IMR-90 (cell line): ENCODE data around the gene ATP2B2. TPM values are rescaled to one million over a fixed set of nuclear protein-coding genes. Genes with fewer than 3 reads are reported as not detected.

Experiments
- ATAC-seq: fragments of 200-7000 bp; cut with Tn5 transposase; 2 replicates; pipeline ENCODE4 v1.9.1; 2020; ENCODE audit warnings: low read depth, mild to moderate bottlenecking, moderate library complexity
- BruUV-seq: library from RNA; stranded (reverse); fragments of 400-500 nt; replicated peaks from 2 replicates; lab custom pipeline; 2021; lab: Mats Ljungman, UMichigan
- CTCF ChIA-PET: fragments of 300-600 bp; formaldehyde crosslinking; extraction: SDS; loops from one replicate; lab custom pipeline; 2021; ENCODE audit warnings: antibody characterized with exemption; lab: Yijun Ruan, JAX
- POLR2A ChIA-PET: fragments of 300-600 bp; sonication (Branson Sonifier 250); formaldehyde crosslinking; loops from one replicate; lab custom pipeline; 2022; ENCODE audit warnings: antibody characterized with exemption; ENCODE audit not compliant: unreplicated experiment; lab: Charles Lee
- DNase-seq: peaks from one replicate; pipeline ENCODE4 v3.0.0; 2013
- H2AFZ ChIP-seq: replicated peaks from 2 replicates; pipeline ENCODE3; 2013; ENCODE audit warnings: low read length, mild to moderate bottlenecking; ENCODE audit not compliant: poor library complexity
- H2AK5ac ChIP-seq: 2 replicates; pipeline ENCODE4 v1.6.1; 2013; ENCODE audit warnings: low read depth, low read length, inconsistent platforms
- H2AK9ac ChIP-seq: replicated peaks from 2 replicates; pipeline ENCODE3; 2013; ENCODE audit warnings: mild to moderate bottlenecking, low read depth, low read length, moderate library complexity; ENCODE audit not compliant: poor library complexity
- H2BK120ac ChIP-seq: 2 replicates; pipeline ENCODE4 v1.6.1; 2013; ENCODE audit warnings: low read depth, low read length, inconsistent platforms
- H2BK15ac ChIP-seq: 3 replicates; pipeline ENCODE4 v1.6.1; 2013; ENCODE audit warnings: low read depth, low read length, inconsistent platforms
- H2BK20ac ChIP-seq: 2 replicates; pipeline ENCODE4 v1.6.1; 2013; ENCODE audit warnings: low read depth, mild to moderate bottlenecking, inconsistent platforms, low read length, moderate library complexity
- H2BK5ac ChIP-seq: 2 replicates; pipeline ENCODE4 v1.6.1; 2013; ENCODE audit warnings: mild to moderate bottlenecking, low read depth, low read length, inconsistent platforms; ENCODE audit not compliant: poor library complexity, severe bottlenecking
- H3K14ac ChIP-seq: replicated peaks from 2 replicates; pipeline ENCODE4 v1.6.1; 2013; ENCODE audit warnings: low read depth, low read length, inconsistent platforms
- H3K18ac ChIP-seq: 2 replicates; pipeline ENCODE4 v1.6.1; 2013; ENCODE audit warnings: low read depth, low read length, control low read depth
- H3K23ac ChIP-seq: 2 replicates; pipeline ENCODE4 v1.6.1; 2013; ENCODE audit warnings: low read depth, low read length, inconsistent platforms
- H3K27ac ChIP-seq: 2 replicates; pipeline ENCODE4 v1.5.1; 2013; ENCODE audit warnings: mild to moderate bottlenecking, control low read depth, low read length; ENCODE audit not compliant: insufficient read depth
- H3K27me3 ChIP-seq: 2 replicates; pipeline ENCODE4 v1.6.1; 2013; ENCODE audit warnings: low read length; ENCODE audit not compliant: control insufficient read depth, insufficient read depth
- H3K36me3 ChIP-seq: 2 replicates; pipeline ENCODE4 v1.6.1; 2013; ENCODE audit warnings: low read length, mixed read lengths; ENCODE audit not compliant: control insufficient read depth, insufficient read depth
- H3K4ac ChIP-seq: 2 replicates; pipeline ENCODE4 v1.6.1; 2013; ENCODE audit warnings: low read depth, low read length, inconsistent platforms
- H3K4me1 ChIP-seq: 2 replicates; pipeline ENCODE4 v1.6.1; 2013; ENCODE audit warnings: low read length, mixed read lengths; ENCODE audit not compliant: control insufficient read depth, insufficient read depth
- H3K4me2 ChIP-seq: 2 replicates; pipeline ENCODE4 v1.6.1; 2013; ENCODE audit warnings: low read depth, mild to moderate bottlenecking, control low read depth, low read length, moderate library complexity
- H3K4me3 ChIP-seq: 2 replicates; pipeline ENCODE4 v1.5.1; 2013; ENCODE audit warnings: low read depth, mild to moderate bottlenecking, control low read depth, low read length, moderate library complexity; ENCODE audit not compliant: insufficient read depth
- H3K56ac ChIP-seq: 2 replicates; pipeline ENCODE4 v1.6.1; 2013; ENCODE audit warnings: low read length, inconsistent platforms; ENCODE audit not compliant: insufficient read depth; ENCODE audit errors: extremely low read depth
- H3K79me1 ChIP-seq, 2 experiments: 2 replicates each; pipeline ENCODE4 v1.6.1; 2013; ENCODE audit warnings: low read length in 2 of 2, inconsistent platforms in 1 of 2, low read depth in 1 of 2
- H3K9ac ChIP-seq: 2 replicates; pipeline ENCODE4 v1.6.1; 2013; ENCODE audit warnings: low read depth, low read length, control low read depth
- H3K9me1 ChIP-seq: 2 replicates; pipeline ENCODE4 v1.6.1; 2013; ENCODE audit warnings: low read length, inconsistent platforms; ENCODE audit not compliant: insufficient read depth
- H3K9me3 ChIP-seq: 2 replicates; pipeline ENCODE4 v1.6.1; 2013; ENCODE audit warnings: low read length; ENCODE audit not compliant: control insufficient read depth, insufficient read depth
- H4K20me1 ChIP-seq: 2 replicates; pipeline ENCODE4 v1.6.1; 2013; ENCODE audit warnings: low read length, inconsistent platforms; ENCODE audit not compliant: insufficient read depth
- H4K5ac ChIP-seq: 2 replicates; pipeline ENCODE4 v1.6.1; 2013; ENCODE audit warnings: mild to moderate bottlenecking, low read depth, low read length, control low read depth
- H4K8ac ChIP-seq, 2 experiments: 2 replicates each; pipeline ENCODE4 v1.6.1; 2013; ENCODE audit warnings: low read depth in 2 of 2, low read length in 2 of 2, control low read depth in 1 of 2, inconsistent platforms in 1 of 2
- H4K91ac ChIP-seq: 2 replicates; pipeline ENCODE4 v1.6.1; 2013; ENCODE audit warnings: low read depth, low read length, inconsistent platforms; ENCODE audit not compliant: insufficient read depth
- BHLHE40 ChIP-seq: fragments of 150-350 bp; IDR thresholded peaks from 2 replicates; pipeline ENCODE4 v1.6.1; 2016; ENCODE audit warnings: mild to moderate bottlenecking, low read depth, low read length
- CEBPB ChIP-seq: IDR thresholded peaks from 2 replicates; pipeline ENCODE4 v1.6.1; 2012; ENCODE audit warnings: low read depth, low read length, improper control_type of control experiment
- CHD1 ChIP-seq: IDR thresholded peaks from 2 replicates; pipeline ENCODE4 v1.6.1; 2012; ENCODE audit warnings: low read depth, low read length, improper control_type of control experiment
- MAFK ChIP-seq: IDR thresholded peaks from 2 replicates; pipeline ENCODE4 v1.6.1; 2012; ENCODE audit warnings: low read depth, low read length, improper control_type of control experiment
- MAZ ChIP-seq: IDR thresholded peaks from 2 replicates; pipeline ENCODE4 v1.6.1; 2012; ENCODE audit warnings: low read depth, mild to moderate bottlenecking, low read length, improper control_type of control experiment, moderate library complexity, borderline replicate concordance
- MXI1 ChIP-seq: IDR thresholded peaks from 2 replicates; pipeline ENCODE4 v1.6.1; 2012; ENCODE audit warnings: low read depth, mild to moderate bottlenecking, low read length, moderate library complexity, borderline replicate concordance
- NFE2L2 ChIP-seq: fragments of 150-350 bp; IDR thresholded peaks from 2 replicates; pipeline ENCODE4 v1.6.1; 2016; ENCODE audit warnings: low read depth, mild to moderate bottlenecking, low read length
- POLR2A ChIP-seq: IDR thresholded peaks from 2 replicates; pipeline ENCODE4 v1.6.1; 2012; ENCODE audit warnings: mild to moderate bottlenecking, low read depth, low read length
- RAD21 ChIP-seq: IDR thresholded peaks from 2 replicates; pipeline ENCODE4 v1.6.1; 2012; ENCODE audit warnings: low read length, improper control_type of control experiment
- RCOR1 ChIP-seq: IDR thresholded peaks from 2 replicates; pipeline ENCODE4 v1.6.1; 2012; ENCODE audit warnings: mild to moderate bottlenecking, low read length, improper control_type of control experiment; ENCODE audit not compliant: insufficient replicate concordance
- RFX5 ChIP-seq: IDR thresholded peaks from 2 replicates; pipeline ENCODE4 v1.8.0; 2012; ENCODE audit warnings: low read depth, mild to moderate bottlenecking, low read length, moderate library complexity
- SMC3 ChIP-seq: fragments of 150-350 bp; IDR thresholded peaks from 2 replicates; pipeline ENCODE4 v1.6.1; 2016; ENCODE audit warnings: low read depth, mild to moderate bottlenecking, antibody characterized with exemption, low read length, moderate library complexity
- WGBS, 2 experiments: methylation state at CpG; one replicate each; pipeline versions ENCODE4 v1.1.5 to v1.1.7; 2013; ENCODE audit warnings: missing lambda C conversion rate in 2 of 2; ENCODE audit not compliant: insufficient read length in 1 of 2; ENCODE audit errors: extremely low coverage in 2 of 2; 5-methylcytosine and 5-hydroxymethylcytosine counted together
- dilution Hi-C: fragments of 300-500 bp; cut with HindIII; formaldehyde crosslinking; loops from one replicate; pipeline ENCODE4 v1.14.3; 2018; ENCODE audit warnings: low sequenced_read_pairs; ENCODE audit not compliant: unreplicated experiment
- in situ Hi-C: fragments of 300-500 bp; cut with MboI; formaldehyde crosslinking; loops from 3 replicates; pipeline ENCODE4 v1.14.3; 2019; ENCODE audit warnings: low sequenced_read_pairs, inconsistent platforms, mixed read lengths
- intact Hi-C: fragments of 100-400 bp; cut with micrococcal nuclease; formaldehyde crosslinking; loops from 2 replicates; pipeline ENCODE4 v1.10.0; 2022
- polyA plus RNA-seq, 3 experiments: library from polyadenylated mRNA; depleted of rRNA; stranded (reverse); fragments of >200 nt; gene quantifications; 2 replicates each; pipeline ENCODE4 v1.2.3, GENCODE V29; 2012; ENCODE audit warnings: low replicate concordance in 1 of 3
- total RNA-seq: library from RNA; depleted of rRNA; stranded (reverse); fragments of >200 nt; gene quantifications from 2 replicates; pipeline ENCODE4 v1.2.3, GENCODE V29; 2012
- TF ChIP-seq, protein P1 (sequence below): fragments of 150-350 bp; IDR thresholded peaks from 2 replicates; pipeline ENCODE4 v1.6.1; 2017; ENCODE audit warnings: mild to moderate bottlenecking, antibody characterized with exemption, low read length, low read depth
- TF ChIP-seq, protein P2 (sequence below): conservative IDR thresholded peaks from 2 replicates; pipeline ENCODE4 v1.5.1; 2012; ENCODE audit warnings: mild to moderate bottlenecking, low read depth, low read length, improper control_type of control experiment
- TF ChIP-seq, protein P3 (sequence below): fragments of 150-350 bp; IDR thresholded peaks from 2 replicates; pipeline ENCODE4 v1.6.1; 2016; ENCODE audit warnings: low read depth, mild to moderate bottlenecking, low read length, moderate library complexity, borderline replicate concordance

ATP2B2 gene
- total and polyA plus RNA-seq, 2 of the 4 experiments (the other 2 are of a cell fraction): under 0.01 to 0.02 TPM

DNA sequence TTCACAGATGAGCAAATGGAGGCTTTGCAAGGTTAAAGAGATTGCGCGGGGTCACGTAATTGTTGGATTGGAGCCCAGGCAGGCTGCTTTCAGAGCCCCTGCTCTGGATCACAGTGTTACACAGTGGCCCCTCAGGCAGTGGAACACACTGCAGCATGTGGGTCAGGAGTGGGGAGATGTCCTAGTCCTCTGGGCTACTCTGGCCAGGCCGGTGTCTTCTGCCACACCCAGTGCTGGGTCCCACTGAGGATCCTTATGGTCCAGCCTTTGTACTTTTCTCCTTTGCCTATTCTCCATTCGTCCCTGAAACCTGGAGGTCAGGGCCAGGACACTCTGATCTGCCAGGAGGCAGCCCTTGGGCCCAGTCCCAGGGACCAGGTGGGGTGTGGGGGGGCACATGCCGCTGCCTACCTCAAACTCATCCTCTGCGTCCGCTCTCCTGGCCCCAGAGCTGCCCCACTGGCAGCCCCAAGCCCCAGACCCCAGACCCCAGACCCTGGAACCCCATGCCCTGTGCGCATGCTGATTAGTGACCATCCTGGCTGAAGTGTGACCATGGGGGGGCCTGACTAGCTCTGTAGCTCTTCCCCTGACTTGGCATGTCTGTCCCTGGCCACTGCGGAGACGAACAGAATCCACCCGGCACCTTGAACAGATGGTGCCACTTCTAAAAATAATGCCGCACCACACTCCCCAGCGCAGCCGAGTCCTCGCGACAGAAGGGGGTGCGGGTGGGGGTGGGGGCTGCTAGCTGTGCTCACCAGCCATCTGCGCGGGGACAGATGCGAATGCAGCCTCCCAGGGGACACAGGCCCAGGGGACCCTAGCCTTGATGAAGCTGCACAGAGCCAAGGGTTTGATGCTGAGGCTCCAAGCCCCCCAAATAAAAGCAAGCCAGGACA, 41.6 kb downstream of the ATP2B2 start:
- Histone ChIP-seq H3K4ac (no peak overlapping the region), H3K4me2 (no peak overlapping the region), H2AFZ (no peak overlapping the region), H2AK9ac (no peak overlapping the region), H3K14ac (no peak overlapping the region), H4K8ac (no peak overlapping the region), H2BK120ac (no peak overlapping the region), H3K23ac (no peak overlapping the region), H3K79me1 (no peaks in the 10 kb centered on the region), H3K36me3 (no peaks in the 10 kb centered on the region), H3K9ac (no peak overlapping the region), H4K20me1 (no peaks in the 10 kb centered on the region; the same call in none of the 2 replicates), H2BK15ac (no peak overlapping the region), H2BK20ac (no peak overlapping the region), H4K91ac (no peak overlapping the region), H3K9me1 (no peaks in the 10 kb centered on the region), H3K18ac (no peak overlapping the region), H3K4me3 (no peak overlapping the region), H2BK5ac (no peak overlapping the region), H3K56ac (no peak overlapping the region), H3K27ac (no peak overlapping the region), H3K9me3 (no peaks in the 10 kb centered on the region), H3K27me3 (peaks cover 14% of the 10 kb centered on the region), H2AK5ac (no peak overlapping the region), H4K5ac (no peak overlapping the region), H3K4me1 (no peaks in the 10 kb centered on the region)
- CTCF ChIA-PET: no interaction called here
- POLR2A ChIA-PET: no interaction called here
- BruUV-seq: no TSS peak
- TF ChIP-seq POLR2A: no peak
- TF ChIP-seq MAFK: no peak
- no peak for TF ChIP-seq NFE2L2
- TF ChIP-seq, protein P1, sequence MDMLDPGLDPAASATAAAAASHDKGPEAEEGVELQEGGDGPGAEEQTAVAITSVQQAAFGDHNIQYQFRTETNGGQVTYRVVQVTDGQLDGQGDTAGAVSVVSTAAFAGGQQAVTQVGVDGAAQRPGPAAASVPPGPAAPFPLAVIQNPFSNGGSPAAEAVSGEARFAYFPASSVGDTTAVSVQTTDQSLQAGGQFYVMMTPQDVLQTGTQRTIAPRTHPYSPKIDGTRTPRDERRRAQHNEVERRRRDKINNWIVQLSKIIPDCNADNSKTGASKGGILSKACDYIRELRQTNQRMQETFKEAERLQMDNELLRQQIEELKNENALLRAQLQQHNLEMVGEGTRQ: no peak
- TF ChIP-seq MAZ: no peak
- TF ChIP-seq CHD1: no peak
- TF ChIP-seq SMC3: no peak
- TF ChIP-seq BHLHE40: no peak
- TF ChIP-seq, protein P2, sequence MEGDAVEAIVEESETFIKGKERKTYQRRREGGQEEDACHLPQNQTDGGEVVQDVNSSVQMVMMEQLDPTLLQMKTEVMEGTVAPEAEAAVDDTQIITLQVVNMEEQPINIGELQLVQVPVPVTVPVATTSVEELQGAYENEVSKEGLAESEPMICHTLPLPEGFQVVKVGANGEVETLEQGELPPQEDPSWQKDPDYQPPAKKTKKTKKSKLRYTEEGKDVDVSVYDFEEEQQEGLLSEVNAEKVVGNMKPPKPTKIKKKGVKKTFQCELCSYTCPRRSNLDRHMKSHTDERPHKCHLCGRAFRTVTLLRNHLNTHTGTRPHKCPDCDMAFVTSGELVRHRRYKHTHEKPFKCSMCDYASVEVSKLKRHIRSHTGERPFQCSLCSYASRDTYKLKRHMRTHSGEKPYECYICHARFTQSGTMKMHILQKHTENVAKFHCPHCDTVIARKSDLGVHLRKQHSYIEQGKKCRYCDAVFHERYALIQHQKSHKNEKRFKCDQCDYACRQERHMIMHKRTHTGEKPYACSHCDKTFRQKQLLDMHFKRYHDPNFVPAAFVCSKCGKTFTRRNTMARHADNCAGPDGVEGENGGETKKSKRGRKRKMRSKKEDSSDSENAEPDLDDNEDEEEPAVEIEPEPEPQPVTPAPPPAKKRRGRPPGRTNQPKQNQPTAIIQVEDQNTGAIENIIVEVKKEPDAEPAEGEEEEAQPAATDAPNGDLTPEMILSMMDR: no peak
- TF ChIP-seq, protein P3, sequence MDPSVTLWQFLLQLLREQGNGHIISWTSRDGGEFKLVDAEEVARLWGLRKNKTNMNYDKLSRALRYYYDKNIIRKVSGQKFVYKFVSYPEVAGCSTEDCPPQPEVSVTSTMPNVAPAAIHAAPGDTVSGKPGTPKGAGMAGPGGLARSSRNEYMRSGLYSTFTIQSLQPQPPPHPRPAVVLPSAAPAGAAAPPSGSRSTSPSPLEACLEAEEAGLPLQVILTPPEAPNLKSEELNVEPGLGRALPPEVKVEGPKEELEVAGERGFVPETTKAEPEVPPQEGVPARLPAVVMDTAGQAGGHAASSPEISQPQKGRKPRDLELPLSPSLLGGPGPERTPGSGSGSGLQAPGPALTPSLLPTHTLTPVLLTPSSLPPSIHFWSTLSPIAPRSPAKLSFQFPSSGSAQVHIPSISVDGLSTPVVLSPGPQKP: no peak
- TF ChIP-seq RAD21: no peak
- no peak for TF ChIP-seq MXI1
- no peak for TF ChIP-seq RCOR1
- TF ChIP-seq RFX5: no peak
- TF ChIP-seq CEBPB: no peak
- in situ Hi-C loops: no loop called here
- intact Hi-C loops: no loop called here
- 60% methylated on average over 2 of the region's 21 CpGs; no CpG with 5 or more reads in 1 of the 2 experiments for WGBS, 2 experiments
- no peak for ATAC-seq
- no peak for DNase-seq
- dilution Hi-C loops: no loop called here
